Endothelial cell of umbilical vein (primary cell): Measurements from ENCODE around the gene SESN1. TPM values are rescaled to one million over a fixed set of nuclear protein-coding genes. Genes with fewer than 3 reads are reported as not detected.
A peak's percentile ranks its signal among the peaks of the same experiment; 100 is the strongest.

ENCODE experiments used
- BruUV-seq: library from RNA; stranded (reverse); fragments of 400-500 nt; replicated peaks from 2 replicates; lab custom pipeline; 2021; lab: Mats Ljungman, UMichigan
- CTCF ChIA-PET: fragments of 300-600, 350-600 bp; sonication (Branson Sonifier 250); formaldehyde crosslinking; loops from one replicate; lab custom pipeline; 2021; ENCODE audit warnings: antibody characterized with exemption, inconsistent platforms; lab: Charles Lee
- POLR2A ChIA-PET: fragments of 300-600, 350-600 bp; sonication (Branson Sonifier 250); formaldehyde crosslinking; loops from one replicate; lab custom pipeline; 2021; ENCODE audit warnings: antibody characterized with exemption, inconsistent platforms; lab: Charles Lee
- DNase-seq: peaks from one replicate; pipeline ENCODE4 v3.0.0-alpha.2; 2011; ENCODE audit warnings: low read depth, low spot score
- FAIRE-seq: peaks from 2 replicates; lab custom pipeline; 2011; peaks lifted over from hg19 to GRCh38; lab: Jason Lieb, UNC
- H2AFZ ChIP-seq: 2 replicates; pipeline ENCODE4 v1.6.0; 2012; ENCODE audit warnings: low read depth, low read length, control low read depth, inconsistent platforms
- H3K27ac ChIP-seq: 2 replicates; pipeline ENCODE4 v1.5.1; 2011; ENCODE audit warnings: low read depth, mild to moderate bottlenecking, control low read depth, low read length, moderate library complexity; ENCODE audit not compliant: insufficient read depth
- H3K27me3 ChIP-seq, 2 experiments: 2 replicates each; pipeline versions ENCODE4 v1.6.0 to v1.6.1; 2011; ENCODE audit warnings: low read length in 2 of 2, mixed read lengths in 1 of 2; ENCODE audit not compliant: control insufficient read depth in 2 of 2, insufficient read depth in 2 of 2
- H3K36me3 ChIP-seq, 2 experiments: 2 replicates in 1 of 2; 3 replicates in 1 of 2; pipeline ENCODE4 v1.5.1; 2011; ENCODE audit warnings: low read length in 2 of 2, mild to moderate bottlenecking in 1 of 2, moderate library complexity in 1 of 2; ENCODE audit not compliant: control insufficient read depth in 2 of 2, insufficient read depth in 2 of 2; ENCODE audit errors: extremely low read depth in 1 of 2
- H3K4me1 ChIP-seq: 3 replicates; pipeline ENCODE4 v1.5.1; 2011; ENCODE audit warnings: mild to moderate bottlenecking, low read length; ENCODE audit not compliant: control insufficient read depth, insufficient read depth; ENCODE audit errors: extremely low read depth
- H3K4me2 ChIP-seq: 2 replicates; pipeline ENCODE4 v1.6.1; 2011; ENCODE audit warnings: low read length, control low read depth, mixed read lengths; ENCODE audit not compliant: insufficient read depth
- H3K4me3 ChIP-seq, 3 experiments: fragments of 200-600 bp in 1 of 3; sonication (generic), shearing (Covaris generic) in 1 of 3; replicated peaks in 1 of 3; 2 replicates each; pipeline ENCODE4 v1.5.1; 2011 to 2016; ENCODE audit warnings: control low read depth in 3 of 3, low read length in 3 of 3, mild to moderate bottlenecking in 2 of 3, inconsistent platforms in 1 of 3, low read depth in 1 of 3, moderate library complexity in 1 of 3; ENCODE audit not compliant: insufficient read depth in 1 of 3
- H3K79me2 ChIP-seq: 2 replicates; pipeline ENCODE4 v1.6.0; 2012; ENCODE audit warnings: low read length, inconsistent platforms; ENCODE audit not compliant: control insufficient read depth, insufficient read depth
- H3K9ac ChIP-seq: replicated peaks from 2 replicates; pipeline ENCODE3; 2011; ENCODE audit warnings: low read length, control low read depth; ENCODE audit not compliant: insufficient read depth; ENCODE audit errors: extremely low read depth
- H3K9me1 ChIP-seq: replicated peaks from 3 replicates; pipeline ENCODE4 v1.6.0; 2011; ENCODE audit warnings: mild to moderate bottlenecking, low read length; ENCODE audit not compliant: control insufficient read depth, insufficient read depth; ENCODE audit errors: extremely low read depth
- H3K9me3 ChIP-seq: replicated peaks from 2 replicates; pipeline ENCODE4 v1.5.1; 2012; ENCODE audit warnings: low read length, inconsistent platforms; ENCODE audit not compliant: control insufficient read depth, insufficient read depth
- H4K20me1 ChIP-seq: replicated peaks from 2 replicates; pipeline ENCODE3; 2011; ENCODE audit warnings: mild to moderate bottlenecking, low read length; ENCODE audit not compliant: control insufficient read depth, insufficient read depth; ENCODE audit errors: extremely low read depth
- EZH2 ChIP-seq: IDR thresholded peaks from 2 replicates; pipeline ENCODE4 v1.6.1; 2012; ENCODE audit warnings: borderline replicate concordance, low read depth, mild to moderate bottlenecking, moderate library complexity, low read length, inconsistent platforms; ENCODE audit not compliant: severe bottlenecking
- FOS ChIP-seq: IDR thresholded peaks from 2 replicates; pipeline ENCODE4 v1.6.1; 2011; ENCODE audit warnings: mild to moderate bottlenecking, low read length, moderate library complexity, borderline replicate concordance; ENCODE audit not compliant: insufficient read depth
- GATA2 ChIP-seq: IDR thresholded peaks from 2 replicates; pipeline ENCODE4 v1.7.0; 2011; ENCODE audit warnings: low read depth, mild to moderate bottlenecking, moderate library complexity, mixed read lengths, low read length; ENCODE audit not compliant: insufficient read length, insufficient read depth
- JUN ChIP-seq: IDR thresholded peaks from 2 replicates; pipeline ENCODE4 v1.6.1; 2011; ENCODE audit warnings: borderline replicate concordance, low read depth; ENCODE audit not compliant: insufficient read length, insufficient read depth
- MYC ChIP-seq: IDR thresholded peaks from one replicate; pipeline ENCODE4 v1.6.1; 2011; ENCODE audit warnings: mild to moderate bottlenecking, low read depth, low read length
- POLR2A ChIP-seq: IDR thresholded peaks from 2 replicates; pipeline ENCODE4 v1.6.1; 2012; ENCODE audit warnings: low read depth, mild to moderate bottlenecking, control low read depth, low read length
- POLR2AphosphoS5 ChIP-seq: IDR thresholded peaks from 2 replicates; pipeline ENCODE4 v1.6.1; 2012; ENCODE audit warnings: low read depth, mild to moderate bottlenecking, control low read depth, low read length, moderate library complexity; ENCODE audit not compliant: insufficient read depth
- dilution Hi-C: fragments of 300-500 bp; cut with MboI; formaldehyde crosslinking; loops from one replicate; pipeline ENCODE4 v1.15.0; 2019; ENCODE audit warnings: low sequenced_read_pairs; ENCODE audit not compliant: extremely low pct_ligation_motif_present
- intact Hi-C: fragments of 100-400 bp; cut with micrococcal nuclease; formaldehyde crosslinking; loops from one replicate; pipeline ENCODE4 v1.10.0; 2022
- polyA plus RNA-seq, 4 experiments: library from polyadenylated mRNA; depleted of rRNA in 3 of 4; stranded (reverse) in 3 of 4; unstranded in 1 of 4; fragments of >200 nt; gene quantifications; 2 replicates each; pipeline versions ENCODE4 v1.2.1 to v1.2.3, GENCODE V29; 2011 to 2012; ENCODE audit warnings: missing spikeins in 1 of 4
- total RNA-seq: library from RNA; stranded (reverse); gene quantifications from 2 replicates; pipeline ENCODE4 v1.2.3, GENCODE V29; 2021
- TF ChIP-seq, protein P1 (sequence below): IDR thresholded peaks from 2 replicates; pipeline ENCODE4 v1.6.1; 2011; ENCODE audit not compliant: insufficient read depth, insufficient read length
- TF ChIP-seq, protein P2 (sequence below), 2 donors: IDR thresholded peaks; 1 replicate in 1 of 2; 2 replicates in 1 of 2; pipeline ENCODE4 v1.5.1; 2011; ENCODE audit warnings: low read length in 2 of 2, mild to moderate bottlenecking in 2 of 2, moderate library complexity in 2 of 2, control low read depth in 1 of 2, inconsistent platforms in 1 of 2, low read depth in 1 of 2; ENCODE audit not compliant: insufficient read depth in 1 of 2; ENCODE audit errors: extremely low read depth in 1 of 2

The SESN1 gene
- total and polyA plus RNA-seq, 2 donors (not counting 3 experiments of a cell fraction or from before 2014, with no cell fraction given), result 7.1 to 15.6 TPM

GRCh38 chr6:109008537-109009235 lies 86.0 kb downstream of the SESN1 start:
- H3K27ac ChIP-seq, result peak overlapping the region; percentile 41
- no peaks in the 10 kb centered on the region for H3K27me3 ChIP-seq
- H3K36me3 ChIP-seq, result no peaks in the 10 kb centered on the region
- CTCF ChIA-PET, result interaction anchor here (0.7 to 2.2 kb wide), 5 partner anchors 17 to 115 kb away, joined by 3 to 9 read pairs (median 3); no protein-coding TSS in a partner anchor
- DNase-seq, result peak; percentile 74
- no peaks in the 10 kb centered on the region for H3K9me3 ChIP-seq
- peak overlapping the region; percentile 63 to 95 (median 92) for H3K4me3 ChIP-seq
- dilution Hi-C loops (no loop called here), intact Hi-C loops (loop anchor here (1.0 to 5.0 kb wide), 5 partner anchors 51 to 446 kb away; partner anchors contain the start of gene CEP57L1)
- peak; percentile 8 for FAIRE-seq
- POLR2A ChIA-PET, result no interaction called here
- no TSS peak for BruUV-seq
- peaks cover 7% of the 10 kb centered on the region for H3K79me2 ChIP-seq
- no peaks in the 10 kb centered on the region for H4K20me1 ChIP-seq
- TF ChIP-seq JUN (no peak), POLR2AphosphoS5 (no peak)
- peak overlapping the region; percentile 78 for H3K9ac ChIP-seq
- H3K9me1 ChIP-seq, result no peaks in the 10 kb centered on the region
- H3K4me1 ChIP-seq, result peaks cover 6% of the 10 kb centered on the region
- H2AFZ ChIP-seq, result peak overlapping the region; percentile 89
- peak overlapping the region; percentile 92 for H3K4me2 ChIP-seq

- TSS peak; percentile 43 for BruUV-seq
- POLR2A ChIA-PET, result no interaction called here
- DNase-seq (no peak), FAIRE-seq (no peak)
- Histone ChIP-seq H3K4me3 (peak overlapping the region in 1 of 3 experiments; percentile 95), H3K9me3 (no peaks in the 10 kb centered on the region), H3K79me2 (peaks cover 7% of the 10 kb centered on the region), H3K27me3 (no peaks in the 10 kb centered on the region), H3K9ac (peak overlapping the region; percentile 78), H3K4me1 (peaks cover 6% of the 10 kb centered on the region), H3K27ac (no peak overlapping the region), H4K20me1 (no peaks in the 10 kb centered on the region), H3K9me1 (no peaks in the 10 kb centered on the region), H3K4me2 (peak overlapping the region; percentile 92), H3K36me3 (no peaks in the 10 kb centered on the region), H2AFZ (no peak overlapping the region)
- TF ChIP-seq EZH2 (no peak), POLR2A (no peak), GATA2 (no peak), JUN (no peak), FOS (no peak), MYC (no peak), POLR2AphosphoS5 (no peak)
- TF ChIP-seq, protein P1, sequence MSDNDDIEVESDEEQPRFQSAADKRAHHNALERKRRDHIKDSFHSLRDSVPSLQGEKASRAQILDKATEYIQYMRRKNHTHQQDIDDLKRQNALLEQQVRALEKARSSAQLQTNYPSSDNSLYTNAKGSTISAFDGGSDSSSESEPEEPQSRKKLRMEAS, result no peak
- TF ChIP-seq, protein P2, sequence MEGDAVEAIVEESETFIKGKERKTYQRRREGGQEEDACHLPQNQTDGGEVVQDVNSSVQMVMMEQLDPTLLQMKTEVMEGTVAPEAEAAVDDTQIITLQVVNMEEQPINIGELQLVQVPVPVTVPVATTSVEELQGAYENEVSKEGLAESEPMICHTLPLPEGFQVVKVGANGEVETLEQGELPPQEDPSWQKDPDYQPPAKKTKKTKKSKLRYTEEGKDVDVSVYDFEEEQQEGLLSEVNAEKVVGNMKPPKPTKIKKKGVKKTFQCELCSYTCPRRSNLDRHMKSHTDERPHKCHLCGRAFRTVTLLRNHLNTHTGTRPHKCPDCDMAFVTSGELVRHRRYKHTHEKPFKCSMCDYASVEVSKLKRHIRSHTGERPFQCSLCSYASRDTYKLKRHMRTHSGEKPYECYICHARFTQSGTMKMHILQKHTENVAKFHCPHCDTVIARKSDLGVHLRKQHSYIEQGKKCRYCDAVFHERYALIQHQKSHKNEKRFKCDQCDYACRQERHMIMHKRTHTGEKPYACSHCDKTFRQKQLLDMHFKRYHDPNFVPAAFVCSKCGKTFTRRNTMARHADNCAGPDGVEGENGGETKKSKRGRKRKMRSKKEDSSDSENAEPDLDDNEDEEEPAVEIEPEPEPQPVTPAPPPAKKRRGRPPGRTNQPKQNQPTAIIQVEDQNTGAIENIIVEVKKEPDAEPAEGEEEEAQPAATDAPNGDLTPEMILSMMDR (IDR thresholded peaks at IDR 0.05; ENCODE audit: extremely low read depth in 1 of 2, insufficient read depth in 1 of 2, low read depth in 1 of 2, low read length in 2 of 2), result no peak
- CTCF ChIA-PET, result interaction anchor here (1.4 to 2.2 kb wide), 3 partner anchors 16 to 65 kb away, joined by 3 to 9 read pairs (median 3); no protein-coding TSS in a partner anchor
- dilution Hi-C loops, result no loop called here
- intact Hi-C loops, result loop anchor here (2.0 to 5.0 kb wide), 2 partner anchors 111 to 445 kb away; no protein-coding TSS in a partner anchor
These were observed 86.6 kb downstream of the SESN1 start for GRCh38 chr6:109008054-109008453.
